IPS DF 6.9 (cell line): ENCODE data around the gene IRF2.
"Not testable (repeated sequence)": the region's sequence is repeated elsewhere in the genome, so short reads cannot be mapped to it uniquely, and the experiment has no call there.

Experiments used
- DNase-seq: peaks from one replicate; pipeline ENCODE4 v3.0.0-alpha.2; 2013; ENCODE audit warnings: low read depth, low spot score
- H3K27ac ChIP-seq: one replicate; pipeline ENCODE4 v1.5.1; 2013; ENCODE audit warnings: low read length, control low read depth
- H3K27me3 ChIP-seq: 2 replicates; pipeline ENCODE4 v1.6.1; 2013; ENCODE audit warnings: mild to moderate bottlenecking, low read length; ENCODE audit not compliant: control insufficient read depth, insufficient read depth
- H3K36me3 ChIP-seq: 2 replicates; pipeline ENCODE4 v1.6.1; 2013; ENCODE audit warnings: low read length; ENCODE audit not compliant: control insufficient read depth, insufficient read depth
- H3K4me1 ChIP-seq: 2 replicates; pipeline ENCODE4 v1.6.1; 2013; ENCODE audit warnings: low read length; ENCODE audit not compliant: control insufficient read depth, insufficient read depth
- H3K4me3 ChIP-seq: 2 replicates; pipeline ENCODE4 v1.5.1; 2013; ENCODE audit warnings: mild to moderate bottlenecking, low read length
- H3K9me3 ChIP-seq: 2 replicates; pipeline ENCODE4 v1.6.1; 2013; ENCODE audit warnings: low read length, inconsistent platforms; ENCODE audit not compliant: control insufficient read depth, insufficient read depth
- WGBS: extraction: QIAGEN DNeasy Blood & Tissue Kit; methylation state at CpG from one replicate; pipeline ENCODE4 v1.1.7; 2013; ENCODE audit warnings: mixed read lengths, missing lambda C conversion rate; ENCODE audit not compliant: insufficient read length, insufficient coverage; 5-methylcytosine and 5-hydroxymethylcytosine counted together

The IRF2 gene

GRCh38 chr4:184380707-184381106 is 93.6 kb downstream of the IRF2 start:
- no peaks in the 10 kb centered on the region; the same call in 1 of the 2 replicates for H3K27me3 ChIP-seq
- no peaks in the 10 kb centered on the region for H3K36me3 ChIP-seq
- no peak overlapping the region for H3K27ac ChIP-seq
- WGBS, result no CpG with 5 or more reads among the region's 4 CpGs
- peaks cover 9% of the 10 kb centered on the region; the same call in 1 of the 2 replicates for H3K4me1 ChIP-seq
- no peak for DNase-seq
- no peaks in the 10 kb centered on the region for H3K9me3 ChIP-seq
- H3K4me3 ChIP-seq, result no peak overlapping the region

GRCh38 chr4:184380214-184380613 is 94.1 kb downstream of the IRF2 start:
- not testable (repeated sequence) for H3K4me1 ChIP-seq

GRCh38 chr4:184376923-184377322 is 97.4 kb downstream of the IRF2 start:
- H3K27me3 ChIP-seq, result no peaks in the 10 kb centered on the region; the same call in 1 of the 2 replicates
- no peaks in the 10 kb centered on the region for H3K4me1 ChIP-seq
- DNase-seq, result no peak
- no peak overlapping the region for H3K27ac ChIP-seq
- no peak overlapping the region for H3K4me3 ChIP-seq
- no peaks in the 10 kb centered on the region for H3K36me3 ChIP-seq
- no peaks in the 10 kb centered on the region for H3K9me3 ChIP-seq
- WGBS, result 100% methylated on average over 1 of the region's 1 CpG

More at GRCh38 chr4:184380214-184380613, 94.1 kb downstream of the IRF2 start:
- H3K4me3 ChIP-seq, DNase-seq, H3K27ac ChIP-seq, H3K27me3 ChIP-seq, H3K36me3 ChIP-seq, H3K9me3 ChIP-seq: not testable (repeated sequence)
- WGBS, result no CpG with 5 or more reads among the region's 5 CpGs

- Histone ChIP-seq H3K36me3 (no peaks in the 10 kb centered on the region), H3K27ac (no peak overlapping the region), H3K4me1 (0 out of 2 replicates have a peak, but pooled peaks cover 1% of the 10 kb centered on the region), H3K9me3 (no peaks in the 10 kb centered on the region), H3K27me3 (no peaks in the 10 kb centered on the region; the same call in 1 of the 2 replicates), H3K4me3 (no peak overlapping the region)
- no CpG with 5 or more reads among the region's 1 CpG for WGBS
- DNase-seq, result no peak
Observed at GRCh38 chr4:184376126-184376838, 98.1 kb downstream of the IRF2 start.

GRCh38 chr4:184375623-184376022 is 98.7 kb downstream of the IRF2 start:
- H3K4me3 ChIP-seq, H3K4me1 ChIP-seq, DNase-seq, H3K9me3 ChIP-seq, H3K36me3 ChIP-seq, H3K27me3 ChIP-seq, H3K27ac ChIP-seq: not testable (repeated sequence)
- 100% methylated on average over 2 of the region's 3 CpGs for WGBS

- Histone ChIP-seq H3K27ac (no peak overlapping the region), H3K9me3 (no peaks in the 10 kb centered on the region), H3K27me3 (no peaks in the 10 kb centered on the region; the same call in 1 of the 2 replicates), H3K36me3 (no peaks in the 10 kb centered on the region), H3K4me1 (0 out of 2 replicates have a peak, but pooled peaks cover 1% of the 10 kb centered on the region), H3K4me3 (no peak overlapping the region)
- no CpG with 5 or more reads among the region's 1 CpG for WGBS
- no peak for DNase-seq
Observed at GRCh38 chr4:184375027-184375426, 99.3 kb downstream of the IRF2 start.

- Histone ChIP-seq H3K9me3 (no peaks in the 10 kb centered on the region), H3K27ac (no peak overlapping the region), H3K4me3 (no peak overlapping the region), H3K36me3 (no peaks in the 10 kb centered on the region), H3K4me1 (0 out of 2 replicates have a peak, but pooled peaks cover 1% of the 10 kb centered on the region), H3K27me3 (no peaks in the 10 kb centered on the region; the same call in 1 of the 2 replicates)
- no peak for DNase-seq
- WGBS, result no CpG with 5 or more reads among the region's 2 CpGs
Observed at GRCh38 chr4:184373886-184374405, 100.4 kb downstream of the IRF2 start.

GRCh38 chr4:184371390-184371787 is 103.0 kb downstream of the IRF2 start:
- Histone ChIP-seq H3K9me3 (no peaks in the 10 kb centered on the region), H3K36me3 (no peaks in the 10 kb centered on the region), H3K27ac (no peak overlapping the region), H3K4me3 (no peak overlapping the region), H3K4me1 (0 out of 2 replicates have a peak, but pooled peaks cover 1% of the 10 kb centered on the region), H3K27me3 (no peaks in the 10 kb centered on the region)
- WGBS, result no CpG with 5 or more reads among the region's 12 CpGs
- no peak for DNase-seq

- H3K27ac ChIP-seq, result no peak overlapping the region
- H3K36me3 ChIP-seq, result no peaks in the 10 kb centered on the region
- DNase-seq, result no peak
- H3K27me3 ChIP-seq, result no peaks in the 10 kb centered on the region
- H3K9me3 ChIP-seq, result no peaks in the 10 kb centered on the region
- H3K4me1 ChIP-seq, result 0 out of 2 replicates have a peak, but pooled peaks cover 1% of the 10 kb centered on the region
- no CpG with 5 or more reads among the region's 8 CpGs for WGBS
- no peak overlapping the region for H3K4me3 ChIP-seq
Observed at GRCh38 chr4:184370711-184371389, 103.5 kb downstream of the IRF2 start.

GRCh38 chr4:184369871-184370270 is 104.5 kb downstream of the IRF2 start:
- no CpG with 5 or more reads among the region's 3 CpGs for WGBS
- no peak overlapping the region for H3K4me3 ChIP-seq

More at GRCh38 chr4:184369871-184370270, 104.5 kb downstream of the IRF2 start:
- no peaks in the 10 kb centered on the region for H3K36me3 ChIP-seq
- no peak for DNase-seq
- no peaks in the 10 kb centered on the region for H3K27me3 ChIP-seq
- H3K9me3 ChIP-seq, result no peaks in the 10 kb centered on the region
- H3K4me1 ChIP-seq, result 0 out of 2 replicates have a peak, but pooled peaks cover 1% of the 10 kb centered on the region
- H3K27ac ChIP-seq, result no peak overlapping the region
